Heart right ventricle (tissue), 16 donors: Measurements from ENCODE around the gene BORCS6. TPM values are rescaled to one million over a fixed set of nuclear protein-coding genes. Genes with fewer than 3 reads are reported as not detected.

Source experiments
- ATAC-seq, 8 donors: fragments of 200-7000 bp; cut with Tn5 transposase; one replicate each; pipeline ENCODE4 v1.9.1; 2020; ENCODE audit warnings: mild to moderate bottlenecking in 8 of 8, moderate library complexity in 8 of 8, moderate number of reproducible peaks in 1 of 8
- DNase-seq, 2 donors: peaks; one replicate each; pipeline ENCODE4 v3.0.0-alpha.2; 2020
- H3K27ac ChIP-seq, 10 donors: fragments of 200-600 bp; sonication (generic) in 2 of 10; one replicate each; pipeline versions ENCODE4 v1.5.0 to v1.8.0; 2020 to 2022; ENCODE audit warnings: mild to moderate bottlenecking in 3 of 10
- H3K27me3 ChIP-seq, 7 donors: fragments of 200-600 bp; one replicate each; pipeline ENCODE4 v1.8.0; 2021 to 2022; ENCODE audit warnings: mild to moderate bottlenecking in 2 of 7
- H3K36me3 ChIP-seq, 9 donors: fragments of 200-600 bp; sonication (generic) in 1 of 9; one replicate each; pipeline versions ENCODE4 v1.5.0 to v1.8.0; 2020 to 2022; ENCODE audit warnings: mild to moderate bottlenecking in 2 of 9
- H3K4me1 ChIP-seq, 9 donors: fragments of 200-600 bp; sonication (generic) in 1 of 9; one replicate each; pipeline versions ENCODE4 v1.5.0 to v1.8.0; 2020 to 2022; ENCODE audit warnings: mild to moderate bottlenecking in 4 of 9
- H3K4me3 ChIP-seq, 10 donors: fragments of 200-600 bp; sonication (generic) in 2 of 10; one replicate each; pipeline versions ENCODE4 v1.5.0 to v1.8.0; 2020 to 2022; ENCODE audit warnings: mild to moderate bottlenecking in 7 of 10, moderate library complexity in 2 of 10
- H3K9me3 ChIP-seq, 11 donors: fragments of 200-600 bp in 10 of 11; sonication (generic) in 2 of 11; one replicate each; pipeline versions ENCODE4 v1.5.0 to v1.8.0; 2013 to 2022; ENCODE audit warnings: mild to moderate bottlenecking in 2 of 11, control low read depth in 1 of 11, moderate library complexity in 1 of 11
- CTCF ChIP-seq, 9 donors: fragments of 200-600 bp; sonication (generic) in 2 of 9; IDR thresholded peaks; one replicate each; pipeline versions ENCODE4 v1.5.0 to v1.8.0; 2021 to 2022; ENCODE audit warnings: antibody characterized with exemption in 9 of 9, mild to moderate bottlenecking in 5 of 9, moderate library complexity in 1 of 9
- WGBS, 2 donors: extraction: QIAGEN DNeasy Blood & Tissue Kit; methylation state at CpG; one replicate each; pipeline ENCODE4 v1.1.7; 2013; ENCODE audit warnings: inconsistent platforms in 1 of 2; 5-methylcytosine and 5-hydroxymethylcytosine counted together
- intact Hi-C, 10 donors: fragments of 100-400 bp; cut with DNase I; formaldehyde crosslinking; loops; one replicate each; pipeline versions ENCODE4 v1.11.1 to v1.14.2; 2022
- polyA plus RNA-seq, 2 donors: library from polyadenylated mRNA; stranded (reverse); fragments of 200-250 nt; gene quantifications; one replicate each; pipeline ENCODE4 v1.2.3, GENCODE V29; 2013
- total RNA-seq, 10 donors: library from RNA; stranded (reverse); fragmentation: NEBNext Ultra II Directional in 3 of 10; extraction: Animal tissue kit (Norgen Biotek cat#: 25700) in 3 of 10; gene quantifications; one replicate each; pipeline versions ENCODE4 v1.2.1 to v1.2.4, GENCODE V29; 2021 to 2023
- donor health status: Arrhythmogenic right ventricular cardiomyopathy.
- donor health status: ischemic (EF 13 %, LVEDD 7.1; RV severe dilation, severe dysfunction).
- donor health status: healthy with polysubstance abuse.
- donor health status: DM: no; HTN: yes; CAD: no.
- donor health status: DM: no; HTN: no; CAD: no.
- donor health status: ischemic (EF 25% LVEDD 6.9; RV normal size, moderate dysfunction).
- donor health status: ischemic (EF 25% LVEDD 5.7; RV mildly dilated, moderate dysfunction).
- donor health status: healthy.
- donor health status: DM: yes; HTN: yes; CAD: no.
- donor health status: Ischemic cardiomyopathy.
- donor health status: ischemic (EF 35%, LVEDD 5.7; RV mildly dilated, moderate dysfunction).
- donor health status: nonischemic (EF 11% LVEDD 7.7; RV severe dilation, severe dysfunction).
- donor health status: DM: yes; HTN: yes; CAD: no.
- donor health status: PGD.
- donor health status: ischemic (EF 29% LVEDD 5.4; RV normal size, mild dysfunction).
- donor health status: nonischemic (EF 23%, LVEDD 6.1; RV moderate dilation, normal function).

BORCS6 gene
- total and polyA plus RNA-seq, 12 donors: 4.2 to 13.8 (median 7.7) TPM

DNA sequence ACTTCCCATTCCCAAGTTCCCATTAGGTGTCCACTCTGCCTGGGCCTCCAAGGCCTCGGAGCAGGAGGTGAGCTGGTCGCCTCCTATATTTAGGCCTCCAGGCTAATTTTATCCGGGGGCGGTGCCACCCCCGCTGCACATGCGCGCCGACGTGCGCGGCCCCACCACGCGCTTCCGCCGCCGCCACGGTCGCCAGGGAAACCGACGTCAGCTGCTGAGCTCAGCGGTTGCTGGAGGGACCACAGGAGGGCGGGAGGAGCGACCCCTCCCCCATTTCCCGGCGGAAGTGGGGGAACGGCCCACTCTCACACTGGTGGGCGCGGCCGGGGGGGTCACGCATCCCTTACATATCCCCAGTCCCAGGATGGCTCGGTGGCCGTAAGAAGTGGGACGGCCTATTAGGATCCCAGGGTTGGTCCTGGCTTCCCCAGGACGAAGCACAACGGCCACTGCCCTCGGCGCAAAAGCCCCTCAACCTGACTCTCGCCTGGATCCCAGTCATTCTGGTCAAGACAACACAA is 38.8 kb downstream of the BORCS6 start:
- intact Hi-C loops: loop anchor here in 4 of 10 donors (1.0 to 10.0 kb wide), 5 partner anchors 12 to 316 kb away; partner anchors contain the start of genes CYB5D1 (in 1 of the 4), KDM6B (in 1 of the 4), NAA38 (in 1 of the 4) and TMEM88 (in 1 of the 4)
- no peaks in the 10 kb centered on the region for H3K27me3 ChIP-seq
- DNase-seq (peak; percentile 94 to 96), ATAC-seq (peak; percentile 44 to 62 (median 52))
- H3K4me1 ChIP-seq: peaks cover 28 to 76% (median 53%) of the 10 kb centered on the region in 9 donors
- H3K4me3 ChIP-seq: peak overlapping the region; percentile 53 to 96 (median 78)
- TF ChIP-seq CTCF (IDR thresholded peaks at IDR 0.05): no peak
- no peaks in the 10 kb centered on the region for H3K9me3 ChIP-seq
- WGBS, 2 donors: 1% methylated on average over 36 to 38 of the region's 38 CpGs
- peaks cover 34 to 52% (median 45%) of the 10 kb centered on the region in 9 donors for H3K36me3 ChIP-seq
- peak overlapping the region; percentile 97 to 100 (median 100) for H3K27ac ChIP-seq

- WGBS, 2 donors: 62 to 66% methylated on average over 18 of the region's 18 CpGs
- peak overlapping the region; percentile 97 to 100 (median 100) for H3K27ac ChIP-seq
- peak overlapping the region; percentile 53 to 96 (median 78) for H3K4me3 ChIP-seq
- peaks cover 38 to 60% (median 53%) of the 10 kb centered on the region in 9 donors for H3K36me3 ChIP-seq
- DNase-seq: peak; percentile 21 to 25
- intact Hi-C loops: loop anchor here in 4 of 10 donors (1.0 to 10.0 kb wide), 5 partner anchors 11 to 316 kb away; partner anchors contain the start of genes CYB5D1 (in 1 of the 4), KDM6B (in 1 of the 4), NAA38 (in 1 of the 4) and TMEM88 (in 1 of the 4)
- no peak for TF ChIP-seq CTCF (IDR thresholded peaks at IDR 0.05)
- H3K27me3 ChIP-seq: no peaks in the 10 kb centered on the region
- peak in 1 of 8 donors; percentile 0 for ATAC-seq
- no peaks in the 10 kb centered on the region for H3K9me3 ChIP-seq
- peaks cover 28 to 76% (median 51%) of the 10 kb centered on the region in 9 donors for H3K4me1 ChIP-seq
Measured at GRCh38 chr17:8150194-8151119, 39.5 kb downstream of the BORCS6 start.

DNA sequence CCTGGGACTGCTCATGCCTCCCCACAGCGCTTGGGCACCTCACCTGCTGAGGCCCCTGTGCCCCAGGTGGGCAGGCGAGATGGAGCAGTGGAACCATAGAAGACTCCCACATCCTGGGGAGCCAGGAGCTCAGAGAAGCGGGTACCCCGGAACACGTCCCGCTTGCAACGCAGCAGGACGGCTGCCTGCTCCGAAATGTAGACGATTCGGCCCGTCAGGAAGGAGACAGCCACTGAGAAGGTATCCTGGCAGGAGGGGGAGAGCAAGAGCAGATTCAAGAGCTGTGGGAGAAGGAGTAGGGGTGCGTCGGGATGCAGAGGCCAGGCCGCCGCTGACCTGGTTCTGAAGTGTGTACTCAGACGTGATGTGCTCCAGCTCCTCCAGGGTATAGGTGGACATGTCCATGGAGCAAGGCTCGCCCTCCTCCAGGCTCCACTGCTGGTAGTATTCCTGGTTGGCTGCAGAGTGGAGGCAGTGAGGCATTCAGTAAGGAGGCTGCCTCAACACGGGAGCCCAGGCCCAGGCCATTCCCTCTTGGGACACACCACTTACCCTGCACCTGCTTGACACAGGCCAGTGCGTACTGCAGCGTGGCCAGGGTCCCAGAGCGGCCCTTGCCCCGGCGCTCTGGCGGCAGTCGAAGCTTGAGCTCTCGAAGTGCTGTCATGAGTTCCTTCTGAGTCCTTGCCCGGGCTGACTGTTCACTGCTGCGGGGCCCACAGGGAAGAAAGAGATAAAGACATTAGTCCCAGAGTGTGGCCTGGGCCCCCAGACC is 40.4 kb downstream of the BORCS6 start:
- DNase-seq (peak in 1 of 2 donors; percentile 13), ATAC-seq (no peak)
- peaks cover 42 to 68% (median 61%) of the 10 kb centered on the region in 9 donors for H3K36me3 ChIP-seq
- H3K4me3 ChIP-seq: peak overlapping the region in 3 of 10 donors; percentile 74 to 96 (median 78)
- no peaks in the 10 kb centered on the region for H3K27me3 ChIP-seq
- H3K27ac ChIP-seq: peak overlapping the region in 8 of 10 donors; percentile 97 to 100 (median 100)
- no peaks in the 10 kb centered on the region for H3K9me3 ChIP-seq
- intact Hi-C loops: loop anchor here in 4 of 10 donors (5.0 to 10.0 kb wide), 4 partner anchors 295 to 315 kb away; partner anchors contain the start of genes CYB5D1 (in 1 of the 4), KDM6B (in 1 of the 4), NAA38 (in 1 of the 4) and TMEM88 (in 1 of the 4)
- no peak for TF ChIP-seq CTCF (IDR thresholded peaks at IDR 0.05)
- WGBS, 2 donors: 81% methylated on average over 29 of the region's 29 CpGs
- peaks cover 28 to 70% (median 46%) of the 10 kb centered on the region in 9 donors for H3K4me1 ChIP-seq
